CD8-positive, alpha-beta memory T cell (primary cell): ENCODE measurements around the gene EREG. TPM values are rescaled to one million over a fixed set of nuclear protein-coding genes. Genes with fewer than 3 reads are reported as not detected.

Source experiments
- CTCF ChIA-PET: fragments of 350-600 bp; sonication (Branson Sonifier 250); formaldehyde crosslinking; loops from one replicate; lab custom pipeline; 2021; ENCODE audit warnings: antibody characterized with exemption; lab: Charles Lee
- POLR2A ChIA-PET: fragments of 350-600 bp; sonication (Branson Sonifier 250); formaldehyde crosslinking; loops from one replicate; lab custom pipeline; 2021; ENCODE audit warnings: antibody characterized with exemption; lab: Charles Lee
- DNase-seq, 5 donors: peaks; one replicate each; pipeline versions ENCODE4 v3.0.0 to v3.0.0-alpha.2; 2020 to 2022; ENCODE audit warnings: mixed read lengths in 1 of 5
- H3K27ac ChIP-seq: one replicate; pipeline ENCODE4 v1.7.0; 2013; ENCODE audit warnings: low read depth, mild to moderate bottlenecking, low read length, moderate library complexity
- H3K27me3 ChIP-seq: 2 replicates; pipeline ENCODE4 v1.7.0; 2013; ENCODE audit warnings: low read length, mild to moderate bottlenecking; ENCODE audit not compliant: insufficient read depth, poor library complexity, severe bottlenecking
- H3K36me3 ChIP-seq: 2 replicates; pipeline ENCODE4 v1.7.0; 2013; ENCODE audit warnings: mild to moderate bottlenecking, low read length, moderate library complexity; ENCODE audit not compliant: insufficient read depth
- H3K4me1 ChIP-seq: 2 replicates; pipeline ENCODE4 v1.7.0; 2013; ENCODE audit warnings: mild to moderate bottlenecking, low read length, moderate library complexity; ENCODE audit not compliant: insufficient read depth
- H3K4me3 ChIP-seq: 2 replicates; pipeline ENCODE4 v1.7.0; 2013; ENCODE audit warnings: mild to moderate bottlenecking, low read length
- H3K9me3 ChIP-seq: 2 replicates; pipeline ENCODE4 v1.7.0; 2013; ENCODE audit warnings: mild to moderate bottlenecking, low read length
- H3K27ac Mint-ChIP-seq, 8 donors: one replicate each; pipeline ENCODE4 v1.8.0; 2020 to 2021; ENCODE audit warnings: mixed read lengths in 8 of 8, mild to moderate bottlenecking in 6 of 8, inconsistent platforms in 3 of 8, moderate library complexity in 3 of 8
- H3K27me3 Mint-ChIP-seq, 2 donors: one replicate each; pipeline ENCODE4 v1.8.0; 2020 to 2021; ENCODE audit warnings: mixed read lengths in 2 of 2, mild to moderate bottlenecking in 1 of 2, moderate library complexity in 1 of 2
- H3K36me3 Mint-ChIP-seq, 3 donors: one replicate each; pipeline ENCODE4 v1.8.0; 2020 to 2021; ENCODE audit warnings: mixed read lengths in 3 of 3, inconsistent platforms in 1 of 3, mild to moderate bottlenecking in 1 of 3
- H3K4me1 Mint-ChIP-seq, 3 donors: one replicate each; pipeline ENCODE4 v1.8.0; 2020 to 2021; ENCODE audit warnings: mixed read lengths in 3 of 3, inconsistent platforms in 1 of 3, mild to moderate bottlenecking in 1 of 3
- H3K4me3 Mint-ChIP-seq, 7 donors: one replicate each; pipeline ENCODE4 v1.8.0; 2020 to 2021; ENCODE audit warnings: mixed read lengths in 7 of 7, mild to moderate bottlenecking in 6 of 7, moderate library complexity in 4 of 7, inconsistent platforms in 2 of 7
- H3K9me3 Mint-ChIP-seq, 5 donors: one replicate each; pipeline ENCODE4 v1.8.0; 2020 to 2022; ENCODE audit warnings: mixed read lengths in 5 of 5, mild to moderate bottlenecking in 3 of 5, moderate library complexity in 2 of 5, inconsistent platforms in 1 of 5
- polyA plus RNA-seq: library from polyadenylated mRNA; unstranded; fragments of 300-500 nt; fragmentation: Illumina TruSeq; gene quantifications from one replicate; pipeline ENCODE4 v1.2.3, GENCODE V29; 2021
- total RNA-seq, 2 experiments: library from RNA; stranded (reverse); gene quantifications; one replicate each; pipeline ENCODE4 v1.2.3, GENCODE V29; 2021

EREG gene
- total and polyA plus RNA-seq, 3 experiments from 2014 or later, result not detected

GRCh38 chr4:74323663-74324062, 41.3 kb upstream of the EREG start:
- no peak for DNase-seq
- Mint-ChIP-seq H3K36me3 (no peaks in the 10 kb centered on the region), H3K4me1 (no peaks in the 10 kb centered on the region), H3K27me3 (peaks cover 2 to 29% of the 10 kb centered on the region in 2 donors), H3K27ac (no peak overlapping the region), H3K9me3 (no peaks in the 10 kb centered on the region), H3K4me3 (no peak overlapping the region)
- H3K27ac ChIP-seq, result no peak overlapping the region
- no peaks in the 10 kb centered on the region for H3K27me3 ChIP-seq
- H3K36me3 ChIP-seq, result no peaks in the 10 kb centered on the region
- H3K4me3 ChIP-seq, result no peak overlapping the region
- no peaks in the 10 kb centered on the region for H3K9me3 ChIP-seq
- no peaks in the 10 kb centered on the region for H3K4me1 ChIP-seq
- POLR2A ChIA-PET, result no interaction called here
- CTCF ChIA-PET, result no interaction called here

DNA sequence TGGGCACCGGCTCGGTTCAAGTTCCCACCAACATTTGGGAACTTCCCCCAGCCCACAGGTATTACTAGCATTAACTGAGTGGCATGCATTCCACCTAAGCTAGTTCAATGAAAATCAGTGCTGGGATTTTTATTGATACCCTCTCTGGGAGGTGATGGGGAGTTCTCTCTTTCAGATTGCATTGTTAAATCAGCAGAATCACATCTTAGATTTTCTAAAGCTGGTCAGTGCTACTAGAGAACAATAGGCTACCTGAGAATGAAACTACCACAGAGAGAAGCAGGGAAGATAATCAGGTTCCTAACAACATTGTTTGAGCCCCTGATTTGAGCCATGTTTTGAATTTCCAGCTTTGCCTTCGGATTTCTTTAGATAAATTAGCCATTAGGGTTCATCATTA, 40.7 kb upstream of the EREG start:
- Mint-ChIP-seq H3K27me3 (peaks cover 2 to 35% of the 10 kb centered on the region in 2 donors), H3K4me3 (no peak overlapping the region), H3K36me3 (no peaks in the 10 kb centered on the region), H3K9me3 (no peaks in the 10 kb centered on the region), H3K4me1 (no peaks in the 10 kb centered on the region), H3K27ac (no peak overlapping the region)
- CTCF ChIA-PET, result no interaction called here
- no peaks in the 10 kb centered on the region for H3K27me3 ChIP-seq
- no peak for DNase-seq
- POLR2A ChIA-PET, result no interaction called here
- H3K4me3 ChIP-seq, result no peak overlapping the region
- H3K36me3 ChIP-seq, result no peaks in the 10 kb centered on the region
- H3K27ac ChIP-seq, result no peak overlapping the region
- H3K4me1 ChIP-seq, result no peaks in the 10 kb centered on the region
- H3K9me3 ChIP-seq, result no peaks in the 10 kb centered on the region

GRCh38 chr4:74325886-74326285, 39.1 kb upstream of the EREG start:
- no peaks in the 10 kb centered on the region for H3K27me3 ChIP-seq
- no peak overlapping the region for H3K27ac ChIP-seq
- Mint-ChIP-seq H3K27ac (no peak overlapping the region), H3K4me3 (no peak overlapping the region), H3K9me3 (no peaks in the 10 kb centered on the region), H3K4me1 (no peaks in the 10 kb centered on the region), H3K27me3 (peaks cover 4 to 30% of the 10 kb centered on the region in 2 donors), H3K36me3 (no peaks in the 10 kb centered on the region)
- no peaks in the 10 kb centered on the region for H3K9me3 ChIP-seq
- DNase-seq, result no peak
- H3K36me3 ChIP-seq, result no peaks in the 10 kb centered on the region
- H3K4me3 ChIP-seq, result no peak overlapping the region
- ChIA-PET CTCF (no interaction called here), POLR2A (no interaction called here)
- H3K4me1 ChIP-seq, result no peaks in the 10 kb centered on the region

DNA sequence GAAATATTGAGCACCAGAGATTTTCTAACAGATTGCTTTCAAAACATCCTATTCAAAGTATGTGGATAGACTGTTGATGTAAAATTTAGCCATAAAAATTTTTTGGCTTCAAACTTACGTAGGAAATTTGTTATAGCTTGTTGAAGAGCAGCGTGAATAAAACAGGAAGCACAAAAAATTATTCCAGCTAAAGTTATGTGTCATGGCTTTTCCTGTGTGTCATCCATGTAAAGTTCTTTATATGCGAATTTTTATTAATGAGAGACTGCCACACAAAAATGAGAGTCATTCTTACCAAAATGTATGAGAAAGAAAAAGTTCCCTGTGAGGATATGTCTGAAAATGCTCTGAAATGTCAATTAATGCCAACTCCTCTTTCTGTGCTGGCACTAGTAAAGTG, 37.2 kb upstream of the EREG start:
- H3K4me3 Mint-ChIP-seq, result no peak overlapping the region
- H3K27me3 Mint-ChIP-seq, result peaks cover 3 to 20% of the 10 kb centered on the region in 2 donors
- Histone ChIP-seq H3K27me3 (no peaks in the 10 kb centered on the region), H3K4me3 (no peak overlapping the region), H3K9me3 (no peaks in the 10 kb centered on the region), H3K4me1 (no peaks in the 10 kb centered on the region), H3K27ac (peak overlapping the region; percentile 52), H3K36me3 (no peaks in the 10 kb centered on the region)
- CTCF ChIA-PET, result no interaction called here
- no peaks in the 10 kb centered on the region for H3K36me3 Mint-ChIP-seq
- POLR2A ChIA-PET, result no interaction called here
- no peak overlapping the region for H3K27ac Mint-ChIP-seq
- H3K4me1 Mint-ChIP-seq, result no peaks in the 10 kb centered on the region
- DNase-seq, result no peak
- no peaks in the 10 kb centered on the region for H3K9me3 Mint-ChIP-seq

GRCh38 chr4:74328501-74328900, 36.4 kb upstream of the EREG start:
- H3K27me3 ChIP-seq, result no peaks in the 10 kb centered on the region
- no peak for DNase-seq
- CTCF ChIA-PET, result no interaction called here
- peak overlapping the region; percentile 52 for H3K27ac ChIP-seq
- Mint-ChIP-seq H3K36me3 (no peaks in the 10 kb centered on the region), H3K9me3 (no peaks in the 10 kb centered on the region), H3K4me1 (no peaks in the 10 kb centered on the region), H3K4me3 (no peak overlapping the region), H3K27me3 (peaks cover 3 to 18% of the 10 kb centered on the region in 2 donors), H3K27ac (no peak overlapping the region)
- H3K4me3 ChIP-seq, result no peak overlapping the region
- H3K4me1 ChIP-seq, result no peaks in the 10 kb centered on the region
- no peaks in the 10 kb centered on the region for H3K9me3 ChIP-seq
- no peaks in the 10 kb centered on the region for H3K36me3 ChIP-seq
- POLR2A ChIA-PET, result no interaction called here

DNA sequence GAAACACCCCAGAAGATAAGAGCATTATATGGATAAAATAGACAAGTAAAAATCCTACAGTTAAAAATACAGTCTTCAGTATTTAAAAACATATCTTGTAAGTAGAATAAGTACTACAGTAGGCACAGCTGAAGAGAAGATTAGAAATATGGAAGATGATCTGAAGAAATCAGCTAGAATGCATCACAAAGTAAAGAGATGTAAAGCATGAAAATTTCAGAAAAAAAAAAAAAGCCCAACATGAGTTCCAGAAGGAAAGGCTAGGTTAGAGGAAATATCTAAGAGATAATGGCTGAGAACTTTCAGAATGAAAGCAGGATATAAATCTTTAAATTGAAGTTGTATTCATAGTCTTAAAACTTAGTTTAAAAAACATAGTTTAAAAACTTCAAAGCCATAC, 35.6 kb upstream of the EREG start:
- Mint-ChIP-seq H3K27ac (no peak overlapping the region), H3K4me3 (no peak overlapping the region), H3K27me3 (peaks cover 3 to 18% of the 10 kb centered on the region in 2 donors), H3K9me3 (no peaks in the 10 kb centered on the region), H3K36me3 (no peaks in the 10 kb centered on the region), H3K4me1 (no peaks in the 10 kb centered on the region)
- POLR2A ChIA-PET, result no interaction called here
- DNase-seq, result no peak
- CTCF ChIA-PET, result no interaction called here
- Histone ChIP-seq H3K4me3 (no peak overlapping the region), H3K9me3 (no peaks in the 10 kb centered on the region), H3K4me1 (no peaks in the 10 kb centered on the region), H3K27ac (peak overlapping the region; percentile 52), H3K36me3 (no peaks in the 10 kb centered on the region), H3K27me3 (no peaks in the 10 kb centered on the region)

DNA sequence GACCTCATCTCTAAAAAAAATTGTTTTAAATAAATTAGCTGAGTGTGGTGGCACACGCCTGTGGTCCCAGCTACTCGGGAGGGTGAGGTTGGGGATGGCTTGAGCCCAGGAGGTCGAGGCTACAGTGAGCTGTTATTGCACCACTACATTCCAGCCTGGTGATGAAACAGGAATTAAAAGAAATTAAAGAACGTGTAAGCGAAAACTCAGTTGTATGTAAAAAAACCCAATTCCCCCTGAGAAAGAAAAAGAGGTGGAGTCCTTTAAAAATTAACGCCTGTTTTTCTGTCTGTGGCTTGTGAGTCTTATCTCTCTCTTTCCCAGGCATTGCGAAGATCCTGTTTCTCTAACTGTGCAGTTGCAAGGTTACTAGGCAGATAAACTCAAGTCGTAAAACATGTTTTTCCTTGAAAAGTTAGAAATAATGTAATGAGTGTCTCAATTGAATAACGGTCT, 34.6 kb upstream of the EREG start:
- H3K27me3 ChIP-seq, result no peaks in the 10 kb centered on the region
- H3K27ac Mint-ChIP-seq, result no peak overlapping the region
- ChIA-PET CTCF (interaction anchor here (1.5 kb wide), 1 partner anchor 10 kb away, joined by 3 read pairs; no protein-coding TSS in a partner anchor), POLR2A (no interaction called here)
- H3K4me1 Mint-ChIP-seq, result no peaks in the 10 kb centered on the region
- no peaks in the 10 kb centered on the region for H3K9me3 Mint-ChIP-seq
- H3K9me3 ChIP-seq, result no peaks in the 10 kb centered on the region
- H3K27ac ChIP-seq, result peak overlapping the region; percentile 52
- no peaks in the 10 kb centered on the region for H3K36me3 Mint-ChIP-seq
- peaks cover 3 to 19% of the 10 kb centered on the region in 2 donors for H3K27me3 Mint-ChIP-seq
- no peak overlapping the region for H3K4me3 ChIP-seq
- H3K4me1 ChIP-seq, result no peaks in the 10 kb centered on the region
- no peaks in the 10 kb centered on the region for H3K36me3 ChIP-seq
- no peak for DNase-seq
- no peak overlapping the region for H3K4me3 Mint-ChIP-seq

- H3K27ac ChIP-seq, result peak overlapping the region; percentile 52
- peak overlapping the region in 1 of 7 donors; percentile 34 for H3K4me3 Mint-ChIP-seq
- H3K4me1 Mint-ChIP-seq, result no peaks in the 10 kb centered on the region
- peaks cover 3 to 19% of the 10 kb centered on the region in 2 donors for H3K27me3 Mint-ChIP-seq
- no peaks in the 10 kb centered on the region for H3K4me1 ChIP-seq
- no peaks in the 10 kb centered on the region for H3K36me3 Mint-ChIP-seq
- H3K9me3 ChIP-seq, result no peaks in the 10 kb centered on the region
- no peak for DNase-seq
- no peaks in the 10 kb centered on the region for H3K36me3 ChIP-seq
- ChIA-PET POLR2A (no interaction called here), CTCF (interaction anchor here (1.5 kb wide), 1 partner anchor 11 kb away, joined by 3 read pairs; no protein-coding TSS in a partner anchor)
- H3K27me3 ChIP-seq, result no peaks in the 10 kb centered on the region
- no peaks in the 10 kb centered on the region for H3K9me3 Mint-ChIP-seq
- no peak overlapping the region for H3K4me3 ChIP-seq
- peak overlapping the region in 1 of 8 donors; percentile 2 for H3K27ac Mint-ChIP-seq
Observed at GRCh38 chr4:74331252-74331651, 33.7 kb upstream of the EREG start.

- Histone ChIP-seq H3K36me3 (no peaks in the 10 kb centered on the region), H3K9me3 (no peaks in the 10 kb centered on the region), H3K27ac (no peak overlapping the region), H3K4me3 (no peak overlapping the region), H3K4me1 (no peaks in the 10 kb centered on the region), H3K27me3 (no peaks in the 10 kb centered on the region)
- H3K4me3 Mint-ChIP-seq, result no peak overlapping the region
- no peaks in the 10 kb centered on the region for H3K36me3 Mint-ChIP-seq
- H3K27me3 Mint-ChIP-seq, result peaks cover 3 to 19% of the 10 kb centered on the region in 2 donors
- no peak for DNase-seq
- no peak overlapping the region for H3K27ac Mint-ChIP-seq
- ChIA-PET POLR2A (no interaction called here), CTCF (no interaction called here)
- H3K9me3 Mint-ChIP-seq, result no peaks in the 10 kb centered on the region
- H3K4me1 Mint-ChIP-seq, result no peaks in the 10 kb centered on the region
Observed at GRCh38 chr4:74331944-74332343, 33.0 kb upstream of the EREG start.
